SK-N-SH (cell line): ENCODE measurements around the gene SCN3A. TPM values are rescaled to one million over a fixed set of nuclear protein-coding genes. Genes with fewer than 3 reads are reported as not detected.

ENCODE experiments used
- CTCF ChIA-PET: fragments of 300-600, 350-600 bp; formaldehyde crosslinking; extraction: SDS; loops from one replicate; lab custom pipeline; 2021; lab: Yijun Ruan, JAX
- POLR2A ChIA-PET: fragments of 350-600 bp; sonication (Branson Sonifier 250); formaldehyde crosslinking; extraction: SDS; loops from one replicate; lab custom pipeline; 2020; ENCODE audit warnings: antibody characterized with exemption, inconsistent platforms; lab: Yijun Ruan, JAX
- DNase-seq: peaks from one replicate; pipeline ENCODE4 v3.0.0; 2012
- H2AFZ ChIP-seq: fragments of 200-600 bp; sonication (generic); 2 replicates; pipeline ENCODE4 v1.8.1; 2016; ENCODE audit warnings: antibody characterized with exemption, mild to moderate bottlenecking, low read depth
- H3F3A ChIP-seq: fragments of 200-600 bp; sonication (generic); replicated peaks from 2 replicates; pipeline ENCODE3; 2016; ENCODE audit warnings: antibody characterized with exemption, mild to moderate bottlenecking; ENCODE audit not compliant: insufficient read depth
- H3K27ac ChIP-seq, 2 experiments: fragments of 200-500 bp in 1 of 2; fragments of 200-600 bp in 1 of 2; sonication (Bioruptor generic) in 1 of 2; sonication (generic), shearing (Covaris generic) in 1 of 2; 2 replicates each; pipeline versions ENCODE4 v1.5.1 to v1.6.1; 2014 to 2016; ENCODE audit warnings: low read depth in 2 of 2, inconsistent platforms in 1 of 2, low read length in 1 of 2, mild to moderate bottlenecking in 1 of 2, mixed read lengths in 1 of 2
- H3K27me3 ChIP-seq: fragments of 200-600 bp; sonication (generic), shearing (Covaris generic); 2 replicates; pipeline ENCODE4 v1.6.1; 2016; ENCODE audit warnings: mixed run types; ENCODE audit not compliant: insufficient read depth
- H3K36me3 ChIP-seq, 2 experiments: fragments of 200-500 bp in 1 of 2; fragments of 200-600 bp in 1 of 2; sonication (Bioruptor generic) in 1 of 2; sonication (generic) in 1 of 2; replicated peaks in 1 of 2; 2 replicates each; pipeline versions ENCODE3 to v1.5.1; 2014 to 2016; ENCODE audit warnings: low read length in 1 of 2, mild to moderate bottlenecking in 1 of 2; ENCODE audit not compliant: insufficient read depth in 2 of 2, control insufficient read depth in 1 of 2
- H3K4me1 ChIP-seq, 2 experiments: fragments of 200-500 bp in 1 of 2; fragments of 200-600 bp in 1 of 2; sonication (Bioruptor generic) in 1 of 2; sonication (generic), shearing (Covaris generic) in 1 of 2; 2 replicates each; pipeline versions ENCODE4 v1.5.1 to v1.6.1; 2014 to 2016; ENCODE audit warnings: low read depth in 1 of 2, low read length in 1 of 2, mixed run types in 1 of 2; ENCODE audit not compliant: insufficient read depth in 2 of 2, control insufficient read depth in 1 of 2
- H3K4me2 ChIP-seq: fragments of 200-600 bp; sonication (generic), shearing (Covaris generic); 2 replicates; pipeline ENCODE4 v1.6.1; 2017; ENCODE audit warnings: mixed run types
- H3K4me3 ChIP-seq, 2 experiments: fragments of 200-500 bp in 1 of 2; fragments of 200-600 bp in 1 of 2; sonication (Bioruptor generic) in 1 of 2; sonication (generic), shearing (Covaris generic) in 1 of 2; 2 replicates each; pipeline versions ENCODE4 v1.5.1 to v1.8.1; 2014 to 2016; ENCODE audit warnings: low read depth in 2 of 2, inconsistent platforms in 1 of 2, low read length in 1 of 2, mild to moderate bottlenecking in 1 of 2, mixed read lengths in 1 of 2, moderate library complexity in 1 of 2
- H3K79me2 ChIP-seq: fragments of 200-600 bp; sonication (generic); 2 replicates; pipeline ENCODE4 v1.8.1; 2017; ENCODE audit warnings: mild to moderate bottlenecking; ENCODE audit not compliant: insufficient read depth
- H3K9ac ChIP-seq: fragments of 200-600 bp; sonication (generic); 2 replicates; pipeline ENCODE4 v1.6.1; 2017; ENCODE audit warnings: mixed run types
- H3K9me2 ChIP-seq: fragments of 200-600 bp; sonication (generic); 2 replicates; pipeline ENCODE4 v1.6.1; 2017; ENCODE audit warnings: mixed run types
- H3K9me3 ChIP-seq: fragments of 200-600 bp; sonication (generic); 2 replicates; pipeline ENCODE4 v1.6.1; 2017; ENCODE audit warnings: mixed run types, mild to moderate bottlenecking, moderate library complexity
- H4K20me1 ChIP-seq: fragments of 200-600 bp; sonication (generic); 2 replicates; pipeline ENCODE4 v1.6.1; 2017; ENCODE audit warnings: mild to moderate bottlenecking, mixed run types; ENCODE audit not compliant: insufficient read depth
- CHD2 ChIP-seq: fragments of 150-350 bp; IDR thresholded peaks from 2 replicates; pipeline ENCODE4 v1.6.1; 2018; ENCODE audit warnings: low read length; ENCODE audit not compliant: partially characterized antibody
- ELF1 ChIP-seq: IDR thresholded peaks from 2 replicates; pipeline ENCODE4 v1.4.0; 2012
- EZH2phosphoT487 ChIP-seq: fragments of 200-600 bp; sonication (generic); IDR thresholded peaks from 2 replicates; pipeline ENCODE4 v1.6.1; 2017; ENCODE audit warnings: low read depth, mixed run types, mild to moderate bottlenecking, antibody characterized with exemption, moderate library complexity, borderline replicate concordance
- FOSL2 ChIP-seq: IDR thresholded peaks from 2 replicates; pipeline ENCODE4 v1.4.0; 2012; ENCODE audit warnings: low read depth, mild to moderate bottlenecking, moderate library complexity, borderline replicate concordance
- FOXJ3 ChIP-seq: sonication (generic); formaldehyde crosslinking; IDR thresholded peaks from 2 replicates; pipeline ENCODE4 v1.5.1; 2020; ENCODE audit warnings: mild to moderate bottlenecking, missing genetic modification reagents
- IRF3 ChIP-seq: fragments of 150-350 bp; IDR thresholded peaks from 2 replicates; pipeline ENCODE4 v1.6.1; 2016; ENCODE audit warnings: mild to moderate bottlenecking, low read depth, low read length
- JUND ChIP-seq: IDR thresholded peaks from 2 replicates; pipeline ENCODE4 v1.4.0; 2012
- MEF2A ChIP-seq: IDR thresholded peaks from 2 replicates; pipeline ENCODE4 v1.4.0; 2012; ENCODE audit warnings: low read depth, borderline replicate concordance
- MXI1 ChIP-seq: IDR thresholded peaks from 2 replicates; pipeline ENCODE4 v1.6.1; 2012; ENCODE audit warnings: mild to moderate bottlenecking, low read depth, low read length, improper control_type of control experiment
- RAD21 ChIP-seq: IDR thresholded peaks from 2 replicates; pipeline ENCODE4 v1.6.1; 2012; ENCODE audit warnings: mild to moderate bottlenecking, low read length
- SIN3A ChIP-seq: IDR thresholded peaks from 2 replicates; pipeline ENCODE4 v1.6.1; 2012; ENCODE audit warnings: low read depth, mild to moderate bottlenecking, low read length, moderate library complexity, borderline replicate concordance
- TEAD4 ChIP-seq: IDR thresholded peaks from 2 replicates; pipeline ENCODE4 v1.4.0; 2012; ENCODE audit warnings: mild to moderate bottlenecking, borderline replicate concordance; ENCODE audit not compliant: insufficient read depth
- USF2 ChIP-seq: fragments of 150-350 bp; IDR thresholded peaks from 2 replicates; pipeline ENCODE4 v1.6.1; 2017; ENCODE audit warnings: antibody characterized with exemption, low read length, low read depth, borderline replicate concordance
- YY1 ChIP-seq: IDR thresholded peaks from 2 replicates; pipeline ENCODE4 v1.4.0; 2012; ENCODE audit warnings: low read depth, mild to moderate bottlenecking
- WGBS: methylation state at CpG from one replicate; pipeline ENCODE4 v1.1.6; 2017; ENCODE audit warnings: low lambda C conversion rate; 5-methylcytosine and 5-hydroxymethylcytosine counted together
- polyA plus RNA-seq, 3 experiments: library from polyadenylated mRNA; depleted of rRNA; stranded (reverse); fragments of >200 nt; gene quantifications; 2 replicates each; pipeline ENCODE4 v1.2.3, GENCODE V29; 2012
- TF ChIP-seq, protein P1 (sequence below): IDR thresholded peaks from 2 replicates; pipeline ENCODE4 v1.6.1; 2012; ENCODE audit warnings: mild to moderate bottlenecking, low read depth, low read length, moderate library complexity
- TF ChIP-seq, protein P2 (sequence below): fragments of 200-600 bp; sonication (generic); IDR thresholded peaks from 2 replicates; pipeline ENCODE4 v1.6.1; 2017; ENCODE audit warnings: antibody characterized with exemption, mild to moderate bottlenecking, moderate library complexity
- TF ChIP-seq, protein P3 (sequence below): IDR thresholded peaks from 2 replicates; pipeline ENCODE4 v1.4.0; 2012; ENCODE audit warnings: low read depth, borderline replicate concordance
- TF ChIP-seq, protein P4 (sequence below): IDR thresholded peaks from 2 replicates; pipeline ENCODE4 v1.4.0; 2012; ENCODE audit warnings: low read depth, borderline replicate concordance

The SCN3A gene
- polyA plus RNA-seq, 1 of the 3 experiments (the other 2 are of a cell fraction) = 0.33 TPM

- DNase-seq = no peak
- CTCF ChIA-PET = interaction anchor here (1.0 to 1.5 kb wide), 2 partner anchors 17 to 42 kb away, joined by 3 to 6 read pairs; no protein-coding TSS in a partner anchor
- POLR2A ChIA-PET = no interaction called here
- Histone ChIP-seq H3K4me1 (peaks cover 0 to 14% of the 10 kb centered on the region in 2 experiments; a peak in 2 of 4 replicates), H4K20me1 (no peaks in the 10 kb centered on the region), H3K4me2 (no peak overlapping the region), H3K9me3 (no peaks in the 10 kb centered on the region), H3K79me2 (no peaks in the 10 kb centered on the region), H2AFZ (no peak overlapping the region), H3K9ac (no peak overlapping the region), H3K36me3 (no peaks in the 10 kb centered on the region), H3K27me3 (no peaks in the 10 kb centered on the region), H3K4me3 (no peak overlapping the region), H3F3A (no peaks in the 10 kb centered on the region), H3K27ac (no peak overlapping the region), H3K9me2 (no peaks in the 10 kb centered on the region)
- TF ChIP-seq FOXJ3 (CRISPR knock-in tag) (no peak), MEF2A (no peak), IRF3 (no peak), CHD2 (no peak), ELF1 (no peak), MXI1 (no peak), YY1 (no peak), FOSL2 (no peak), JUND (no peak), TEAD4 (no peak), EZH2phosphoT487 (no peak), SIN3A (no peak), USF2 (no peak), RAD21 (no peak)
- TF ChIP-seq, protein P1, sequence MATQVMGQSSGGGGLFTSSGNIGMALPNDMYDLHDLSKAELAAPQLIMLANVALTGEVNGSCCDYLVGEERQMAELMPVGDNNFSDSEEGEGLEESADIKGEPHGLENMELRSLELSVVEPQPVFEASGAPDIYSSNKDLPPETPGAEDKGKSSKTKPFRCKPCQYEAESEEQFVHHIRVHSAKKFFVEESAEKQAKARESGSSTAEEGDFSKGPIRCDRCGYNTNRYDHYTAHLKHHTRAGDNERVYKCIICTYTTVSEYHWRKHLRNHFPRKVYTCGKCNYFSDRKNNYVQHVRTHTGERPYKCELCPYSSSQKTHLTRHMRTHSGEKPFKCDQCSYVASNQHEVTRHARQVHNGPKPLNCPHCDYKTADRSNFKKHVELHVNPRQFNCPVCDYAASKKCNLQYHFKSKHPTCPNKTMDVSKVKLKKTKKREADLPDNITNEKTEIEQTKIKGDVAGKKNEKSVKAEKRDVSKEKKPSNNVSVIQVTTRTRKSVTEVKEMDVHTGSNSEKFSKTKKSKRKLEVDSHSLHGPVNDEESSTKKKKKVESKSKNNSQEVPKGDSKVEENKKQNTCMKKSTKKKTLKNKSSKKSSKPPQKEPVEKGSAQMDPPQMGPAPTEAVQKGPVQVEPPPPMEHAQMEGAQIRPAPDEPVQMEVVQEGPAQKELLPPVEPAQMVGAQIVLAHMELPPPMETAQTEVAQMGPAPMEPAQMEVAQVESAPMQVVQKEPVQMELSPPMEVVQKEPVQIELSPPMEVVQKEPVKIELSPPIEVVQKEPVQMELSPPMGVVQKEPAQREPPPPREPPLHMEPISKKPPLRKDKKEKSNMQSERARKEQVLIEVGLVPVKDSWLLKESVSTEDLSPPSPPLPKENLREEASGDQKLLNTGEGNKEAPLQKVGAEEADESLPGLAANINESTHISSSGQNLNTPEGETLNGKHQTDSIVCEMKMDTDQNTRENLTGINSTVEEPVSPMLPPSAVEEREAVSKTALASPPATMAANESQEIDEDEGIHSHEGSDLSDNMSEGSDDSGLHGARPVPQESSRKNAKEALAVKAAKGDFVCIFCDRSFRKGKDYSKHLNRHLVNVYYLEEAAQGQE = no peak
- TF ChIP-seq, protein P2, sequence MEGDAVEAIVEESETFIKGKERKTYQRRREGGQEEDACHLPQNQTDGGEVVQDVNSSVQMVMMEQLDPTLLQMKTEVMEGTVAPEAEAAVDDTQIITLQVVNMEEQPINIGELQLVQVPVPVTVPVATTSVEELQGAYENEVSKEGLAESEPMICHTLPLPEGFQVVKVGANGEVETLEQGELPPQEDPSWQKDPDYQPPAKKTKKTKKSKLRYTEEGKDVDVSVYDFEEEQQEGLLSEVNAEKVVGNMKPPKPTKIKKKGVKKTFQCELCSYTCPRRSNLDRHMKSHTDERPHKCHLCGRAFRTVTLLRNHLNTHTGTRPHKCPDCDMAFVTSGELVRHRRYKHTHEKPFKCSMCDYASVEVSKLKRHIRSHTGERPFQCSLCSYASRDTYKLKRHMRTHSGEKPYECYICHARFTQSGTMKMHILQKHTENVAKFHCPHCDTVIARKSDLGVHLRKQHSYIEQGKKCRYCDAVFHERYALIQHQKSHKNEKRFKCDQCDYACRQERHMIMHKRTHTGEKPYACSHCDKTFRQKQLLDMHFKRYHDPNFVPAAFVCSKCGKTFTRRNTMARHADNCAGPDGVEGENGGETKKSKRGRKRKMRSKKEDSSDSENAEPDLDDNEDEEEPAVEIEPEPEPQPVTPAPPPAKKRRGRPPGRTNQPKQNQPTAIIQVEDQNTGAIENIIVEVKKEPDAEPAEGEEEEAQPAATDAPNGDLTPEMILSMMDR = no peak
- TF ChIP-seq, protein P3, sequence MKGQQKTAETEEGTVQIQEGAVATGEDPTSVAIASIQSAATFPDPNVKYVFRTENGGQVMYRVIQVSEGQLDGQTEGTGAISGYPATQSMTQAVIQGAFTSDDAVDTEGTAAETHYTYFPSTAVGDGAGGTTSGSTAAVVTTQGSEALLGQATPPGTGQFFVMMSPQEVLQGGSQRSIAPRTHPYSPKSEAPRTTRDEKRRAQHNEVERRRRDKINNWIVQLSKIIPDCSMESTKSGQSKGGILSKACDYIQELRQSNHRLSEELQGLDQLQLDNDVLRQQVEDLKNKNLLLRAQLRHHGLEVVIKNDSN = no peak
- TF ChIP-seq, protein P4, sequence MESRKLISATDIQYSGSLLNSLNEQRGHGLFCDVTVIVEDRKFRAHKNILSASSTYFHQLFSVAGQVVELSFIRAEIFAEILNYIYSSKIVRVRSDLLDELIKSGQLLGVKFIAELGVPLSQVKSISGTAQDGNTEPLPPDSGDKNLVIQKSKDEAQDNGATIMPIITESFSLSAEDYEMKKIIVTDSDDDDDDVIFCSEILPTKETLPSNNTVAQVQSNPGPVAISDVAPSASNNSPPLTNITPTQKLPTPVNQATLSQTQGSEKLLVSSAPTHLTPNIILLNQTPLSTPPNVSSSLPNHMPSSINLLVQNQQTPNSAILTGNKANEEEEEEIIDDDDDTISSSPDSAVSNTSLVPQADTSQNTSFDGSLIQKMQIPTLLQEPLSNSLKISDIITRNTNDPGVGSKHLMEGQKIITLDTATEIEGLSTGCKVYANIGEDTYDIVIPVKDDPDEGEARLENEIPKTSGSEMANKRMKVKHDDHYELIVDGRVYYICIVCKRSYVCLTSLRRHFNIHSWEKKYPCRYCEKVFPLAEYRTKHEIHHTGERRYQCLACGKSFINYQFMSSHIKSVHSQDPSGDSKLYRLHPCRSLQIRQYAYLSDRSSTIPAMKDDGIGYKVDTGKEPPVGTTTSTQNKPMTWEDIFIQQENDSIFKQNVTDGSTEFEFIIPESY = no peak
- 58% methylated on average over 2 of the region's 2 CpGs for WGBS
These were observed 145.2 kb downstream of the SCN3A start for GRCh38 chr2:165058476-165059265.
